GM20431 (cell line): ENCODE measurements around the gene OR9I1.

Experiments
- in situ Hi-C: fragments of 300-500 bp; cut with MseI, MboI; formaldehyde crosslinking; loops from one replicate; pipeline ENCODE4 v1.15.0; 2020; ENCODE audit warnings: low sequenced_read_pairs; ENCODE audit not compliant: unreplicated experiment

The OR9I1 gene, protein sequence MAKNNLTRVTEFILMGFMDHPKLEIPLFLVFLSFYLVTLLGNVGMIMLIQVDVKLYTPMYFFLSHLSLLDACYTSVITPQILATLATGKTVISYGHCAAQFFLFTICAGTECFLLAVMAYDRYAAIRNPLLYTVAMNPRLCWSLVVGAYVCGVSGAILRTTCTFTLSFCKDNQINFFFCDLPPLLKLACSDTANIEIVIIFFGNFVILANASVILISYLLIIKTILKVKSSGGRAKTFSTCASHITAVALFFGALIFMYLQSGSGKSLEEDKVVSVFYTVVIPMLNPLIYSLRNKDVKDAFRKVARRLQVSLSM

DNA sequence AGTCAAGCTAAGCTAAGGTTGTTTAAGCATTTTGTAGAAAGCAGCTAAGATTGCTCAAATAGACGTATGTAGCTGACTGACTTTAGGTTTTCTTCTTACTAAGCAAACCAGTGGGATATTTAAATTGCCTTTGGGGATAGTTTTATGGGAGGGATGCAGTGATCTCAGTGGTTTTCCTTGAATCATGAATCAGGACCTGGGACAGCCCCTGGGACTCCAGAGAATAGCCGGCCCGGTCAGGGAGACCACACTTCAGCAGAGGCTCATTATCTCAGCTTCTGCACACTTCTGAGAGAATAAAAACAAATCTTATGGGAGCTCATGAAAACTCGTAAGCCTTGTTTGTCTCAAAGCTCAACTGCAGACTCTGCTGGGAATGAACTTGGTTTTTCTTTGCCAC is at the start of gene OR9I1:
Gene OR9I1 (minus strand): TSS at position 62 of the 400 bp plus-strand sequence. CDS start 6,086 bp downstream, outside the sequence.
- in situ Hi-C loops, result no loop called here

DNA sequence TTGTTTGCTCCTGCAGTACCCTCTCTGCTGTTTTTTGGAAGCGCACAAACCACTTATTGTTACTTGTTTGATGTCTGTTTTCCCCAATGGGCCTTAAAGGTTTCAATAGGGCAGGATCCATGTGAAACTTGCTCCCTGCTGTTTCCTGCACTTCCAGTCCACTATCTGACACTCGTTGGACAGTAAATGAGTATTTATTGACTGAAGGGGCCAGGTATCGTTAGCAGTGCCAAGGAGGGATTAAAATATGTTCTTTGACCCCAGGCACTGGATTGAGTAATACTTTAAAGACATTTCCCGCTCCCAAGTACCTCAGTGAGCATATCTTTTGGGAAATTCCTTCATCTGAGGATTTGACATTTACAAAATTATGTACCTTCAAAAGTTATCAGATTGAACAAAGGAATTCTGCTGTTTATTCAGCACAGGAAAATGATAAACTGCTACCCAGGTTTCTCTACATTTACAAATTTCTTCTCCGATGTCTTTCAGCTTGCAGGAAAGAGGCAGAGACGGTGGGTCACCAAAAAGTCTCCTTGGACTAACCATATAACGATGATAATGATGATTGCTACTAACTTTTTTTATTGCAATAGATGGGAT is 40.3 kb upstream of the OR9I1 start:
- in situ Hi-C loops, result no loop called here

DNA sequence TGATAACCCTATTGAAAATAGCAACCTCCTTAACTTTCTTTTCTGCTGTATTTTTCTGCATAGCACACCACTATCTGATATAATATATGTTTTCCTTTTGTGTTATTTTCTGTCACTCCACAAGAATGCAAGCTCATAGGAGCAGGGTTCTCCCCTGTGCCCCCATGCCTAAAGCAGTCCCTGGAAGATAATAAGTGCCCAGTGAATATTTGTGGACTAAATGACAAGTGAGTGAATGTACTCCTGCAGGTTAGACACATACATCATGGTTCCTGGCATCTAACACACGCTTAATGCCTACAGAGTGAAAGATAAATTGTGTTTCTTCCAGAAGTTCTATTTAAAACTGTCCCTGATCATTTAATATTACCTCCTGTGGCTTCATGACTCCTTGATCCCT is 39.7 kb upstream of the OR9I1 start:
- in situ Hi-C loops, result no loop called here

DNA sequence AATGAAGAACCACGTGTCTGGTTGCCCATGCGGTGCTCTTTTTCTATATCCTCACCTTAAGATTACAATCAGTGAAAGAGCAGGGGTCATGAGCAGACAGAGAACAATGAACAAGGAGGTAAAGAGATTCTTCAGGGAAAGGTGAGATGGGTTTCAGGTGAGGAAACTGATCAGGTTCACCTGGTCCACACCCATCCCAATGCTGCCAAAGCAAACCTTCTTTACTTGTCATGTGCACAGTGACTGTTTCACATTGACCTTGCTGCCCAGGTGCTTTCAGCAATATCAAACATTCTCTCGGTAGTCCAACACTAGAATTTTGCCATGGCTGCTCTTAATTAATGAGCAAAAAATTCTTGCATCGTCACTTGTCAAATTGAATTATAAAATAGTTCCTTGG is 39.1 kb upstream of the OR9I1 start:
- in situ Hi-C loops, result no loop called here

DNA sequence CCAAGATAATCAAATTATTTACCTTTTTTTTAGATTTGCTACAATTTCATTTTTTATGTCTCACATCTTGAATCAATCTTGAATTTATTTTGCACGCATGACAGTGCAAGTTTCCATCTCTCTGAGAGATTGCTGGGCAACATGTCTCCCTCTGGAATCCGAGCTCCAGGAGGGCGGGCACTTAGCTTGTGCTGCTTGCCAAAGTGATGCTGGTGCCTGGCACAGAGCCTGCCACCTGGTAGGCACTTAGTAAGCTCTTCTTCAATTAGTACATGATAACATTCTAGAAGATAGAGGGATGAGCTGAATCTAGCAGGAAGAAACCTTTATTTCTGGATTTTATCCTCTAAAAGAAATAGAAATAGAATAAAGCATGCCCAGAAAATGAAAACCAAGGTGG is 27.5 kb upstream of the OR9I1 start:
- in situ Hi-C loops, result no loop called here

DNA sequence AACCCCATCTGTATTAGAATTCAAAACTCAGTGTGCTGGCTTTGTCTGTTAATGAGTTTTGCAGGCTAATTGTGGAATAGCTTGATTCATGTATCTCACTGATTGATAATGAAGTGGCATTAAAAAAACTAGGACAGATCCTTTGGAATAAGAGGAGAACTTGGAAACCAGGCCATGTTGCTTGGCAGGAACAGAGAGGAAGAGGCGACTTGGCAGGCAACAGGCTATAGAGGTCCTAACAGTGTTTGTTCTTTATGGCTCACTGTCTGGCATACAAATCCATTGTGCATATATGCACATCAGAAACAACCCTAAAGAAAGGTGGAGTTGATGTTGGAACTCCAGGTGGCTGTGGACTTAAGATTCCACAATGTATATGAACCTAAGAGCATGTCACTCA is 17.4 kb upstream of the OR9I1 start:
- in situ Hi-C loops, result no loop called here

DNA sequence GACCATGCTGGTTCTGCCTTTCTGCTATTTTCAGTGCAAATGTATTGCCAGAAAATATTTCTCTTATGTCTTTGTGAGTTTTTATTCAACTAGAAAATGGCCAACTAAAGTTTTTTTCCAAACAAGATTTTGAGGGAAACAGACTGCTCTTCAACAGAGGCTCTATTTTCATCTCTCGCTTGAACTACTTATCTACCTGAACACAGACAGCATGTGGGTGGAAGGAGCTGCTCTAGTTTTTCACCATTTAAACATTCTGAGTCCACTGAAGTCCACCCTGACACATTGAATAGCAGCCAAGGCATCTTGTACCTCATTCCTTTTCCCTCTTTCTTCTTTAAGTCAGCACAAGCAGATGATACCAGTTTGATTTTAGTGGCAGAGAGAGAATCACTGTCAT is 9.8 kb upstream of the OR9I1 start:
- in situ Hi-C loops, result no loop called here

DNA sequence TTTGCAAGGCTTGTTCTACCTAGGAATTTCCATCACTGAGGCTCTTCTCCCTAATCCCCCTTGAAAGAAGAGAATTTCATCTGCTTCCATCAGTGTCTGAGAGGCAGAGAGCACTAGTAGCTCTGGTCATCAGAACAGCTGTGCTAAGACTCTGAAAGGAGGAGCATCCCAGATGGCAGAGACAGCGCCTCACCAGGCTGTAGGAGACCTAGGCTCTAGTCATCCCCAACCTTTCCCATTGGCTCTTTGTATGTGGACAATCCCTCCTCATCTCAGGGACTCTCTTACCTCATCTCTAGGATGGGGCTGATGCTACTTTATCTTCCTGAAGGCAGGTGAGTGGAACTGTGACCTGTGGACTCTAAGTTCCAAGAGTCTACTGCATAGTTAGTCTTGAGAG is 8.8 kb upstream of the OR9I1 start:
- in situ Hi-C loops, result no loop called here

DNA sequence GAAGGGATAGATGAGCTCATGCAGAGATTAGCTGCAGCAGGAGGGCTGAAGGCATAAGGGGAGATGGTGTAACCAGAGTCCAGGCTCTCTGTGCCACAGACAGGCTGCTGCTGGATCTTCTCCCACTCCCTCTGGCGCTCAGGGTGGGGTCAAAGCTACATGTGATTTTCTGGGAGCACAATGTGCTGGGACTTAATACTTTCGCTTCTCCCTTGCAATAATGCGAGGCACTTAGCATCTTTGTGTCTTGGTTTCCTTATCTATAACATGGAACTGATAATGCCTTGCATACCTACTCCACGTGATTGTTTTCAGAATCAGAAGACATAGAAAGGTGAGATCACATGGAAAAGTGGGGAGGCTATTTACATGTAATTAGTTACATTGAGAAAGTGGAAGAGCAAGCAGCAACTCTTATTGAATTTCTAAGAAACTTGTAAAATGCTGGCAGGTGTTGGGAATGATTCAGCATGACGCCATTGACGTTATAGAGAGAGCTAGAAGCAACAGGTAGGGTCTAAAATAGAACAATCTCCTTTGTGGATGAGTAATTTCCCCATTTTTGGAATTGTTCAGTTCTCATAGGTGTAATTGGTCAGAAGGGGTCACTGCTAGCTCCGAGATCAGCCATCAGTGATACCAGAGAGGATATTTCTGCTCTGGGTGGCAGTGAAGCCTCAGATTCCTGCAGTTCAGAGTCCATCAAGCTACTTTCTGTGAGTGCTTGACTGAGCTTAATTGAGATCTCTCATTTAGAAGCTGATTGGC is 8.2 kb upstream of the OR9I1 start:
- in situ Hi-C loops, result no loop called here

DNA sequence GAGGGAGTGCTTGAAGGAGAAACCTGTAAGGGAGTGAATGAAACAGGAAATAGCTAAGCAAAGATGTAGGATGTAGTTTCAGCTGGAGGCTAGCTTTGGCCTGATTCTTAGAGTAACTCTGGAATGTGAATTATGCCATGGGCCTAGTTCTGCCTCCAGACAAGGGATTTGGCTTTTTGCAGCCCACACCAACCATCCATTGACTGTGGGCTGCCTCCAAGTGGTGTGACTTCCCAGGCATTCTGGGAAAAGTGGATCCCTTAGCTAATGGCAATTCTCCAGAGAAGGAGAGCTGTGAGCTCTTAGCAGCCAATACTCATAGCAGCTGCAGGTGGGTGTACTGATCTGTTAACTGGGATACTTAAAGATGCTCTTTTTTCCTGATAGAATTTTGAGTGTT is 2.0 kb upstream of the OR9I1 start:
- in situ Hi-C loops, result no loop called here

DNA sequence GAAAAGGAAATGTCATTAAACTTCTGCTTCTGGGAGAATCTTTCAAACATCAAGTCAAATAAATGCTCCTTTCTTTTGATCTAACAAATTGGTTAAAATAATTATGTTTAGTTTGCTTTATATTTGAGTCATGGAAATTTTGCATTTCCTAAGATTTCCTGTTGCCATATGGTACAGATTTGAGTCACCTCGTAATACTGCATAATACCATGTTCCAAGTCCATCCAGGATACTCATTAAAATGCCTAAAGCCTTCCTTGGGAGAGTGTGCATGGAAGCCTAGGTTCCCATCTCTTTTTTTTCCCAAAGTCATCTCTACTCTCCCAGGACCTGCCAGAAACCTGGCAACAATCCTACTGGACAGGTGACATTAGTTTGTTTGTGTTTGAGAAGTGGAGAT is 4.2 kb downstream of the OR9I1 start:
- in situ Hi-C loops, result no loop called here

DNA sequence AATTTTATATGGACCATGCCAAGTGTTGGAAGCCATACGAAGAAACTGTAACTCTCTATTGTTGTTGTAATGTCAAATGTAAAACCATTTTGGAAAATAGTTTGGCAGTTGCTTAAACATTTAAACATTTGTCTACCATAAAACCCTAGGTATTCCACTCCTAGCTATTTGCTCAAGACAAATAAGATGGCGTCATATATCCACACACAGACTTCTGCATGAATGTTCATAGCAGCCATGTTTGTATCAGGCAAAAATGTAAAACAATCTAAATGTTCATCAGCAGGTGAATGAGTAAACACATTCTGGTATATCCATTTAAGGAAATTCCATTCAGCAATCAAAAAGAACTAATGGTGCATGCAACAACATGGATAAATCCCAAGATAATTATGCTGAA is 27.9 kb downstream of the OR9I1 start:
- in situ Hi-C loops, result no loop called here

DNA sequence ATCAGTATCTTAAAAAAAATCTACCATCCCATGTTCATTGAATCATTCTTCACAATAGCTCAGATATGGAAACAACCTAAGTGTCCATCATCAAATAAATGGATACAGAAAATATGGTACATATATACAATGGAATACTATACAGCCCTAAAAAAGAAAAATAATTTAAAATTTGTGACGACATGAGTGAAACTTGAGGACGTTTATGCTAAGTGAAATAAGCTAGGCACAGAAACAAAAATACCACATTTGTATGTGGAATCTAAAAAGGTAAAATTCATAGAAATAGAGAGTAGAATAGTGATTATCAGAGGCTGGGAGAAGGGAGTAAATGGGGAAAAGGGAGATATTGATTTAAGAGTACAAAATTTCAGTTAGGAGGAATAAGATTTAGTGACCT is 38.8 kb downstream of the OR9I1 start:
- in situ Hi-C loops, result no loop called here

DNA sequence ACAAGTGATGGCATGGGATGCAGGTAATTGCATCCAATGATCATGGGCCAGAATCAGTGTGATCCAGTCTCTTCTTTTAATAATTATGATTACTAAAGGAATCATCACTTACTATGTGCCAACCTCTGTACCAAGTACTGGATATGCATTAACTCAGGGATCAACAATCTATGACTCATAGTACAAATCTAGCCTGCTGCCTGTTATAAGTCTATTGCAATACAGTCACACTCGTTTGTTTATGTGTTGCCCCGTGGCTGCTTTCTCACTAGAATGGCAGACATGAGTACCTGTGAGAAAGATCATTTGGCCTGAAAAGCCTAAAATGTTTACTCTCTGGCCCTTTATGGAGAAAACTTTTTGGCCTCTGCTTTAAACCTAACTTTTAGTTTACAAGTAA is 49.5 kb downstream of the OR9I1 start:
- in situ Hi-C loops, result no loop called here

DNA sequence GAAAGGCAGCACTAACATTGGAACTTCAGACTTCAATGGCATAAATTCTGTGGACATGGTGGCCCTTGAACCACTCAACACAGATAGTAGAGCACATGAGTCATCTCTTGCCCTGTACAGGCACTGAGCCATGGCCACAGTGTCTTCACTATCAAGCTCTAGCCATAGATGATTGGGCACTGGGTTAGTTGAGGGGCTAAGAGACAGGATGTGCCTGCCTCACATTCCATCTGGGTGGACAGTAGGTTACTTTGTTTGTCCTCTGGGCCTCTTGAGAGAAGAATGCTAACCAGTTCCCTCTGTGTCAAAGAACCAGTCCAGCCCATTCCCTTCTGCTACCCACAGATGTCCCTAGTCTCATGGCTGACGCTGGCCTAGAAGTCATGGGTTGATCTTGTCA is 54.7 kb downstream of the OR9I1 start:
- in situ Hi-C loops, result no loop called here

DNA sequence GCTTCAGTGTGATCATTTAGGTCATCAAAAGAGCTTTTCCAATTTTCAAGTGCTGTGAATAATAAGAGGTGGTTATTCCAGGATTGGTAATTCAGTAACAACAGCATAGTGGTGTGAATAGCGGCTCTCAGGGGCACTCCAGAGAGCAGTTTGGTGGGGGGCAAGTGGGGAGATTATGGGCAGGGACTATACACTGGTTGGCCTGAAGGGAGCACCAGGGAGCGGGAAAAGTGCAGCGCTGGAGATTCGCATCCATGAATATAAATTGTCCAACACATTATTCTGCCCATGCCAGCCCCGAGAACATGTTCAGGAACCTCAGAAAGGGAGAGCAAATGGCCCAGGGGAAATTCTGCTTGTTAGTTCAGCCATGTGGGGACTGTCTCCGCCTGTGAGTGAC is 56.7 kb downstream of the OR9I1 start:
- in situ Hi-C loops, result no loop called here

DNA sequence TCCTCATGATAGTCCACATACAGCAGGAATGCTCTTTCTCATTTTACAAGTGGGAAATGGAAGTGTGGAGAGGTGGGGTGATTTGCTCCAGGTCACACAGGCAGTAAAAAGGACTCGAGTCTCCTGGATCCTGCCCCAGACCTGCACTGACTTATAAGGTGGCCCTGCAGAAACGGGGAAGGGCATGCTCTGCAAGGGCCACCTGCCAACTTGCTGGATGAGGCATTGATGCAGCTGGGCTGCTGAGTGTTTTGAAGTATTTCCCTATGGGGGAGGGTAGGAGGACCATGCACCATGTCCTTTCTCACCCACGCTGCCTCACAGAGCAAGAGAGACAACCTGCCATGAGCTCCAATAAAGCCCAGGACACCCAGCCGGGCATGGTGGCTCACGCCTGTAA is 57.6 kb downstream of the OR9I1 start:
- in situ Hi-C loops, result no loop called here
